CD4-positive, alpha-beta T cell treated with Interleukin-17A for 1 hour (primary cell): ENCODE measurements around the gene RNF207.
A peak's percentile ranks its signal among the peaks of the same experiment; 100 is the strongest.
"Not testable (repeated sequence)": the region's sequence is repeated elsewhere in the genome, so short reads cannot be mapped to it uniquely, and the experiment has no call there.

Experiments
- DNase-seq: peaks from one replicate; pipeline ENCODE4 v3.0.0-alpha.2; 2020

The RNF207 gene

DNA sequence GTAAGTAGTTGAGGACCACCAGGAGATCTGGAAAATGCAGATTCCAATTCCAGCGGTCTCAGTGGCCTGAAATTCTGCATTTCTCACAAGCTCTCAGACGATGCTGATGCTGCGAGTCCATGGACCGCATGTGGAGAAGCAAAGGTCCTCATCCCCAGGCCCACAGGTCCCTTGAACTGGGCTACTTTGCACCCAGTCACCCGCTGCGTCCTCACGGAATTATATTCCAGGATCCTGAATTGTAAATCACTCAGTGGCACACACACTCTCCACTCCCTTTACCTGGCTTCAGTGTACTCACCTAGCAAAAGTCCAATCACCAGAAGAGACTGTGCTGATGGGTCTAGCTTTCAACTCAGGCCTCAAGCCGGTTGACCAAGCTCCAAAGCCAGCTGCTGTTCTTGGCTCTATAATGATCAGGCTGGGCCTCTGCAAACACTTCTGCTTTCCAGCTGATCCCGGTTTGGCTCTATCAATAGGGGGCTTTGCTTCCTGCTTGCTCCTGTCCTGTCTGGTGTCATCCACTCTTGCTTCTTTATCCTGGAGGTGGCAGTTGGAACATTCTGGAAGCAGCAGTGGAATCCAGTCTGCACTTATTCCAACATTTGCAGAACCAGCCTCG lies 5.6 kb upstream of the RNF207 start:
- DNase-seq: no peak

- no peak for DNase-seq
Observed at GRCh38 chr1:6202256-6202655, 3.7 kb upstream of the RNF207 start.

DNA sequence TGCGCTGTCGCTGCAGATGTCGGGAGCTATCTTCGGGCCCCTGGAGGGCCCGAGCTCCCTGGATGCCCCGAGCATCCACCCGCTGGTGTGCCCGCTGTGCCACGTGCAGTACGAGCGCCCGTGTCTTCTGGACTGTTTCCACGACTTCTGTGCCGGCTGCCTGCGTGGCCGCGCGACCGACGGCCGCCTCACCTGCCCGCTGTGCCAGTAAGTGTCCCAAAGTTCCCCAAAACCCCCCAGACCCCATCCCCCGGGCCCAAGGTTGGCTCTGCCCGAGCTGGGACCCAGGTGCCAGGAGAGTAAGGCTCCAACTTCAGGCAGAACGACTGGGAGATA lies 569 bp downstream of the RNF207 start:
- DNase-seq: no peak

GRCh38 chr1:6207075-6207885 lies 1.4 kb downstream of the RNF207 start:
- DNase-seq: no peak

DNA sequence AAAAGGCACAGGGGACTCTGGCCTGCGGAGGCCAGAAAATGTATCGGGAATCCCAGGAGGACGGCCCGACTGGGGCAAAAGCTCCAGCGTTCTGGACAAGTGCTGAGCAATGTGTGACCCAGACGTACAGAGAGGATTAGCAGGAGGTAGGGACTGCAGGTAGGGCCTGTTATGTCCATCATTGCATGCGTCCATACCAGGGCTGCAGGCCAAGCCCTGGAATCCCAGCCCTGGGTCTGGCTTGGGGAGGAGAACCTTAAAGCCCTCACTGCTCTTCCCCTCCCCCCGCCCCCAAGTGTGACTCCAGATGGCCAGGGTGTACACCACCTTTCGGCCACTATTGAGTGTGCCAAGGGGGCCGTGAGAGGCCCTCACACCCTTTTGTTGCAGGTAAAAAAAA lies 2.0 kb downstream of the RNF207 start:
- no peak for DNase-seq

- peak; percentile 22 for DNase-seq
Observed at GRCh38 chr1:6208723-6209660, 3.1 kb downstream of the RNF207 start.

DNA sequence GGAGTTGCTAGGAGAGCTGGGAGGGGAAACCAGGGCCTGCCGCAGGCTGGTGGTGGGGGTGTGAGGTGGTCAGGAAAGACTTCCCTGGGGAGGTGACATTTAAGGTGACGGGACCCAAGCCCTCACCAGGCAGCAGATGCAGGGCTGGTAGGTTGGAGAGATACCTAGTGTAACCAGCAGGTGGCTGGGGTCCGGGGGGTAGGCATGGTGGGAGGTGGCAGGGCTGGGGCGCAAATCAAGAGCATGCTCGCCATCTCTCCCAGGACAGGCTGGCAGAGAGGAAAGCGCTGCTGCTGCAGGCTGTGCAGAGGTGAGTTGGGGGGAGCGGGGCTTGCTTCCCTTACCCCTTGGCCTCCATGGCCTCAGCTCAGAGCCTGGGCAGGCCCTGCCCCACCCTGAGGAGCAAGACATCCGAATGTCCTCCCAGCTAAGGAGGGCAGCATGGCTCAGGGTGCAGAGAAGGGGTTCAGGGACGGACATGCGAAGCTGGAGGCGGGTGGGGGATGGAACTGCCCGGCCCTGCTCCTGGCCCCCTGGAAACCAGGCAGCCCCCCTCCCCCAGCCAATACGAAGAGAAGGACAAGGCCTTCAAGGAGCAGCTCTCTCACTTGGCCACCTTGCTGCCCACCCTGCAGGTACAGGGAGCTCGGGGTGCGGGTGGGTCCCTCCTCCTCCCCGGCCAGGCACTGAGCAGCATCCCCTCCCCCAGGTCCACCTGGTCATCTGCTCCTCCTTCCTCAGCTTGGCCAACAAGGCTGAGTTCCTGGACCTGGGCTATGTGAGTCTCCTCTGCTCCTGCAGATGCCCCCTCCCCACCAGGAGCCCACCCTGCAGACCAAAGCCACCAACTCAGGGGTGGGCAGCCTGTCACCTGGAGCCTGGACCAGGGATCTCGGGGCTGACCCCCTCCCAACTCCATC lies 4.0 kb downstream of the RNF207 start:
- DNase-seq: peak; percentile 10

- DNase-seq: no peak
Observed at GRCh38 chr1:6210591-6211355, 4.9 kb downstream of the RNF207 start.

DNA sequence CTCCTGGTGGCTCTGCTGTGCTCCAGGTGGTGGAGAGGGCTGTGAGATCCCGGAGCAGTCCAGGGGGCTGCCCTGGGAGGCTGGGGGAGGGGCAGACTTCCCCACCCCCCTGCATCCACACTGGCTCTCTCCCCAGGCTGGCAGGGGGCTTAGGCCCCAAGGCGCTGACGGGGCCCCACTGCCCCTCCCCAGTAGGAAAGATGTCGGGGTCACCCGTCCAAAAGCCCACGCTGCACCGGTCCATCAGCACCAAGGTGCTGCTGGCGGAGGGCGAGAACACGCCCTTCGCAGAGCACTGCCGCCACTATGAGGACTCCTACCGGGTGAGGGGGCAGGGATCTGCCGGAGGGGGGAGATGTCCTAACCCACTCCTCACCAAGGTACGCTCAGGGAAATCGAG lies 5.8 kb downstream of the RNF207 start:
- DNase-seq: no peak

DNA sequence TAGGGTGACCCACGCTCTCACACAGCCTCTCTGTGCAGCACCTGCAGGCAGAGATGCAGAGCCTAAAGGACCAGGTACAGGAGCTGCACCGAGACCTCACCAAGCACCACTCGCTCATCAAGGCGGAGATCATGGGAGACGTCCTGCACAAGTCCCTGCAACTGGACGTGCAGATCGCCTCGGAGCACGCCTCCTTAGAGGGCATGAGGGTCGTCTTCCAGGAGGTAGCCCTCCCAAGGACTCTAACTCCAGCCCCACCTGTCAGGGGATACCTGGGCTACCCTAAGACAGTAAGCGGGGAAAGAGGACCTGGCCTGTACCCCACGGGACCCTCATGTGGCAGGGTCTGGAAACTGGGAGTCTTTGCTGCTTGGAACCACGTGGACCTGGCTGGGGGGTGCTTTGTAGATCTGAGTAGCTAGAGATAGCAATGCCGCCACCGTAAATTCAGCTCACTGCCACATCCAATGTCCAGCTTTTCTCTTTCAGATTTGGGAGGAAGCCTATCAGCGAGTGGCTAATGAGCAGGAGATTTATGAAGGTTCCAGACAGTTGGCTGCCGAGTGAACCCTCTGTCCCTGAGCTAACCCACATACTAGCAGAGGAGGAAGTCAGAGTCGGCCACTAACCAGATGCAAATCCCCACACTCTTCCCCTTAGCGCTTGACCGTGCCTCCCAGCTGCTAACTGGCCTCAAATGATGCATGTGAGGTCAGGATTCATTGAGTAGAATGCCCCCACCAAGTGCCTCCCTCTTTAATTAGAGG lies 6.5 kb downstream of the RNF207 start:
- DNase-seq: no peak

DNA sequence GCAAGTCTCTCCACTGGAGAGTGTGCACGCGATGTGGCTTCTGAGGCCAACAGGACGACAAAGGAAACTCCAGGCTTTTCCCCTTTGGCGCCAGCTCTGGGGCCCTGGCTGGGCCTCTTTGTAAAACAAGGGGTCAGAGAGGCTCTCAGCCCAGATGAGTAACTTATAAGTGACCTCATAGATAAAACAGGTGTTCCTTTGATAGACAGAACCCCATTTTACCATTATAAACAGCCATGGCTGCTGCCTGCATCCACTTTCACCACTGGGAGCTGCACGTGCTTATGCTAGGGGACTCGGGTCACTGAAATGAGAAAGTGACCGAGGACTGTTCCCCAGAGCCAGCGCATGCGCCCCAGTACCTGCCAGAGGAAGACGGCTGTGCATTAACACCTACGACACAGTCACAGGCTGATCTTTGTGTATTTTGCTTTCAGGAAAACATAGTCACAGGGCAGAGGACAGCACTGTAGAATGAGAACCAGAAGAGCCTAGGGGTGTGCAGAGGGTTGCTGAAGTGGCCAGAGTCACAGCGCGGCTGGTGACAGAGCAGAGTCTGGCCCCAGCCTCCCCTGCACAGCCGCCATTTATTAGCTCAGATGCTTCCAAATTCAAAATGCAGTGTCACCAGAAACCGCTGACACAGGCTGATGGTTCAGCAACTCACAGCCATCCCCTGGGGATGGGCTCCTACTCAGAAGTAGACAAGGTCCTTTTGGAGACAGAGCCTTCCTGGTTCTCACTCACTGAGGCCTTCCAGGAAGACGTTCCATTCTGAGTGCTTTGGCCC lies 12.7 kb downstream of the RNF207 start:
- DNase-seq: no peak

DNA sequence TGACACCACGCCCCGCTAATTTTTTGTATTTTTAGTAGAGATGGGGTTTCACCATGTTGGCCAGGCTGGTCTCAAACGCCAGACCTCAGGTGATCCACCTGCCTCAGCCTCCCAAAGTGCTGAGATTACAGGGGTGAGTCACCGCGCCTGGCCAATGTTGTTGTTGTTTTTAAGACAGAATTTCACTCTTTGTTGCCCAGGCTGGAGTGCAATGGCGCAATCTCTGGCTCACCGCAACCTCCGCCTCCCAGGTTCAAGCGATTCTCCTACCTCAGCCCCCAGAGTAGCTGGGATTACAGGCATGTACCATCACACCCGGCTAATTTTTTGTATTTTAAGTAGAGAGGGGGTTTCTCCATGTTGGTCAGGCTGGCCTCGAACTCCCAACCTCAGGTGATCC lies 13.7 kb downstream of the RNF207 start:
- DNase-seq: not testable (repeated sequence)

- DNase-seq: no peak
Observed at GRCh38 chr1:6220236-6220635, 14.3 kb downstream of the RNF207 start.

DNA sequence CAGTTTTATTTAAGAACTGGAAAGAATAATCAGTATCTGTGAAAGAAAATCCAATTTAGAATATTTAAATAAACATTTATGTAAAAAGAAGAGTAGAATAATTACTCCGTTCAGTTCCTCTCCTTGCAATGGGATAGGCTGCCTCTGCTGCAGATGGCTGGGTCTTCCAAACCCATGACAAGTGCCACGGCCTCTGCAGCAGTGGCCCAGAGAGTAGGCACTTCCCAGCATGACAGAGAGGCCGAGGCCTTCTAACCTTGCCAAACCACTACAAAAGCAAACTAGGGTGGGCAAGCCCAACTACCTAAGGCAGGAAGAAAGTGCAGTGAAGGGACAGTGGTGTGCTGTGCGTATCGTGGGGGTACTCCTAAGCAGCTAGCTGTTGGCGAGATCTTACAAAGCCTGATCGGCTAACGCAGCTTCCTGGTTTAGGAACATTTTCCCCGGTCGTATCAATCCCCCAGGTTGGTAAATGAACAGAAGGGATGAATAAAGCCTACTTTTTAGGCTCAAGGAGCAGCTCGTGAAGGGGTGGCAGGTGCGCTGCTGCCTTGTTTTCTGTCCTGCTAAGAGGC lies 15.4 kb downstream of the RNF207 start:
- no peak for DNase-seq

DNA sequence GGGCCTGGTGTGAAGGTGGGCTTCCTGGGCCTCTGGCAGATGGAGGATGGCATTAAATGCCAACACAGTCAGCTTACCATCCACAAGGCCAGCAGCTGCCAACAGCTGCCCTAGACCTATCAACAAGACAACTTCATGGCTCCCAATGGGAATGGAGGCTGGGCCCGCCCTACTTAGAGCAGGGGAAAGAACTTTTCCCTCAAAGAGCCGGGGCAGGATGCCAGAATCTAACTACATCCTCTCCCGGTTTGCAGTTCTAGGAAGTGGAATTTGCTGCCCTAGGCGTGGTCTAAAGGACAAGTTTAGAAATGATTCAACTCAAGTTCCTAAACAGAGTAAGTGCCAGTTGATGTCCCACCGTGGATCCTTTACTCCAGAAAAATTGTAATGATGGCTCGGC lies 16.7 kb downstream of the RNF207 start:
- DNase-seq: no peak

DNA sequence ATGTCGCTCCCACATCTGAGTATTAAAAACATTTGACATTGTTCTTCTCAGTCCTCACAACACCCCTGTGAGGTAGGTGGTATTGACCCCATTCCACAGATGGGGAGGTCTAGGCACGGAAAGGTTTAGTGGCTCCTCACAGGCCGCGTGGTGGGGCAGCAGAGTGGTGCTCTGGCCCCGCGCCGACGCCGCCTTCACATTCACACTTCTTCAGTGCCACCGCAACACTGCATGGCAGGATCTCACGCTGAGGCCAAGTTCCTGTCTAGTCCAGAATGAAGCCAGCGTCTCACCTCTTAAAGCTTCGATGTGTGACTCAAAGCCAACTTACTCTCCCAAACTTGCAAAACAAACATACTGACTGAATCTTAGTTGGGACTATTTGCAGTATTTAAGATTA lies 17.7 kb downstream of the RNF207 start:
- DNase-seq: no peak

GRCh38 chr1:6224718-6225117 lies 18.8 kb downstream of the RNF207 start:
- DNase-seq: no peak

DNA sequence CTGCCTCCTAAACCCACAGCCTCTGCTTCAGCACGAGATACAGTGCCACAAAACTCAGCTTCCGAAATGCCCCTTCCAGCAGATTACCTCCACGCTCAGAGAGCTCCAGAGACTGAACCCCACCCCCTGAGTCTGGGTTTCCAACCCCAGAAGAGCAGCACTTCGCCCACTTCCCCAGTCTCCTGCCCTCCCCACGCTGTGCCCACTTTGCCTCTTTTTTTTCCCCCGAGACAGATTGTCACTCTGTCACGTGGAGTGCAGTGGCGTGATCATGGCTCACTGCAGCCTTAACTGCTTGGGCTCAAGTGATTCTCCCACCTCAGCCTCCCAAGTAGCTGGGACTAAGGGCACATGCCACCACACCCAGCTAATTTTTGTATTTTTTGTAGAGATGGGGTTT lies 19.7 kb downstream of the RNF207 start:
- no peak for DNase-seq

DNA sequence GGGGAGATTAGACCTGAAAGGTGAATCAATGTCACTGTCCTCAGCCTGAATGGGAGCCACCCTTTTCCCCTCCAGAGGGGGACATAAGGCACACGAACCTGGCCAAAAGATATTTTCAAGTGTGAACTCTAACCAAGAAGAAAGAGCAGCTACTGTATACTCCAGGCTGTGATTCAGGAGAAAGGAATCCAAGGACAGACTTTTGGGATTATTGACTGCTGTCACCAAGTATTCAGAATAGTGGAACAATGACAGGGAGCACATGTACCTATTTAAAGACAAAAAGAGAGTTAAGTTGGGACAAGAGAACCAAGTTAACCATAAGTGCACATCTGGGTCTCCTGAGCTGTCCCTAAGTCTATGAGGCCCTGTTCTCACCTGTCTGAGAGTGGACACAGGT lies 27.5 kb downstream of the RNF207 start:
- no peak for DNase-seq
